HG03064 (cell line): ENCODE results near the gene TMEM259.
"Not testable (repeated sequence)": the region's sequence is repeated elsewhere in the genome, so short reads cannot be mapped to it uniquely, and the experiment has no call there.

Experiments
- ATAC-seq: cut with Tn5 transposase; IDR thresholded peaks from one replicate; pipeline ENCODE4 v1.9.1; 2021; ENCODE audit warnings: low read depth; ENCODE audit not compliant: unreplicated experiment

The TMEM259 gene

DNA sequence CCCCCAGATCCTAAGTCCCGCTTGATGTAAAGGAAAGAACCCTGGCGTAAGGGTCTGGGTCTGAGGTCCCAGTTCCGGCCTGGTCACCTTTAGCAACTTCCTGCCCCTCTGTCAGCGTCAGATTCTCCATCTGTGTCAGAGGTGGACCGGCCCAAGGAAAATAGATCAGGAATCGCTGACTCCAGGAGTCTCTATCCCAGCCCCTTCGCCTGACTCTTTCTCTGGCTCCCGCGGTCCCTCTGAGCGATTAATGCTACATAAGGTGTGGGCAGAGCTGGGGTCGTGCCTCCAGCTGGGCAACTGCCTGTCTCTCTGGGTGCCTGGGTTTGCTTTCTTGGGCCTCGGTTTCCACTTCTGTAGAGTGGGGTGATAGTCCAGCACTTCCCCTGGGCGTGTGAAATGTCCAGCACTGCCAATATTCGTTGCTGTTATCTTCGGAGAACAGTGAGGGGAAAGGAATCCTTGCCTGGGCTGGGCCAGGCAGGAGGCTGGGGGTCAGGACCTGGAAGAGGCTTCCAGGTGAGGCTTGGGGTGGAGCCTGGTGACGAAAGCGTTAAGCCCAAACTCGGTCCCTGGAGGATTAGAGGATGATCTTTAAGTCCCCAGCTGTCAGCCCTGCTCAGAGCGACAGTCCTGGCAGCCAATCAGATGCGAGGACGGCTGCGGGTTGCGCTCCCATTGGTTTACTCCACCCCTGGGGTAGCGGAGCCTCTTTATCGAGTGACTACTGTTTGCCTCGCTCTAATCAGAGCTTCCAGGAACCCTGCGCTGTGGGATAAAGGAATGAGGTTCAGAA, 19.8 kb upstream of the TMEM259 start:
- no peak for ATAC-seq

DNA sequence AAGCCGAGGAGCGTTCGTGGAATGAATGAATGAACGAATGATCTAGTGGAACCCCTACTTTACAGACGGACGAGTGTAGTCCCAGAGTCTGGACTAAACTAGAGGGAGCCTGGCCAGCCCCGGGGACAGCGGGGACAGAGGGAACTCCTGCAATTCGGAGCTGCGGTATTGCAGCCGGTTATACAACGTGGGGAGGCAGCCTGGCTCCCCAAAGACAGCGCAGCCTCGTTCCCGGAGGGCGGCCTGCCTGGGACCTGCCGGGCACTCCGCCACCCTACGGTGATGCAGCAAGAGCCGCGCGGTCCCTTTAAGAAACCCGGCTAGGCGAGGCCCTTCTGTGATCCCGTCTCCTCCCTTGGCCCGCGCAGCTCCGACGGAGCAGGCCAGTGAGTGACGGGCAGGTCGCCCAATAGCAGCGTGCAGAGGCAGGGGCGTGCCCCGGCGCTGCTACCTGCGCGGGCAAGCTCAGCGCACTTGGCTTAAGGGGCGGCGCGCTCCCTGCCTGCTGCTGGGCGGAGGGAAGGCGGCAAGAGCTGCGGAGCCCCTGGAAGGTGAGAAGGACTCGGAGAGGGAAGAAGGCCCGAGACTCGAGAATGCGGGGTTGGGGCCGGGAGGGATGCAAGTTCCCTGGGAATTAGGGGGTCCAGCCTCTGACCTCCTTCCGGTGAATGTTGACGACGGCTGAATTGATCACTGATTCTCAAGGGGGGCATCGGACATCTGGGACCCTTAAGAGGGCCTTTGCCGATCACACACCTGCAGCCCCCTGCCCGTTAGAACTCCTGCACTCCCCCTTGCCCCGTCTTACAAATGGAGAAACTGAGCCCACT, 18.9 kb upstream of the TMEM259 start, which contains the start of gene ABCA7:
Gene ABCA7, plus strand, starts transcription at position 462 of the 830 bp plus-strand sequence. CDS start 1,255 bp downstream, outside the sequence.
- ATAC-seq, result peak; percentile 46

DNA sequence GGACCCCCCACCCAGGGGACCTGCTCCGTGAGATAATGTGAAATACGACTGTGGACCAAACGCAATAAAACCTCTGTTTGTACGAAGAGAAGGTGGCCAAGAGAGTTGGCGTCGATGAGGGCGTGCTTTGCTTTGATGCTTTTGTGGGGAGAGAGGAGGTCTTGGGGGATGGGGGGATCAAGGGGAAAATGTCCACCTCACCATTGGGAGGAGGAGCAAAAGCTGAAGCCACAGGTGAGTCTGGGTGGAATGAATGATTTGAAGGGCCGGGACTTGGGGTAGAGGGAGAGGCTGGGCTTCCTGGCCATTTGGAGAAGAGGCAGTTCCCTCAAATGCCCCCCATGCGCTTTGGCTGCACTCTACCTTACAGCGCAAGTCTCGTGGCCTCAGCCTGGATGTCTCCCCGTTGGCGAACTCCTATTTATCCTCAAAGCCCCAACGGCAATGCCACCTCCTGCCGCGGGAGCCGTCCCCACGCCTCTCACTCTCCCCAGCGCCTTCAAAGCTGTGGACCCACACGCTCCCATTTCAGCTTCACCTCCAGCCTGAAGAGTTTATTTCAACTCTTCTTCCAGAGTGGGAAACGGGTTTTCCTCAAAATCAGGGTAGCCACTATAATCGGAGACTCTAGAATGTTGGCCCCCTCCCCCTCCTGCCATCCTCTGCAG, 18.2 kb upstream of the TMEM259 start:
- no peak for ATAC-seq

DNA sequence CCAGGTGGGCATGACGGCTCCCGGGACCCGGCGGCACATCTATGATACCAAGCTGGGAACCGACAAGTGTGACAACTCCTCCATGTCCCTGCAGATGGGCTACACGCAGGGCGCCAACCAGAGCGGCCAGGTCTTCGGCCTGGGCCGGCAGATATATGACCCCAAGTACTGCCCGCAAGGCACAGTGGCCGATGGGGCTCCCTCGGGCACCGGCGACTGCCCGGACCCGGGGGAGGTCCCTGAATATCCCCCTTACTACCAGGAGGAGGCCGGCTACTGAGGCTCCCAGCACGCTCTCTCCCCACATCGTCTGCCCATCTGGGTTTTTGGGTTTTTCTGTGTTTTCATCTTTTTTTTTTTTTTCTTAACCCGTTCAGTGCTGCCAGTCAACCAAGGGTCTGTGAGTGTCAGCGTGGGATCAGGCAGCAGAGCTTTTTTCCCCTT, 16.7 kb upstream of the TMEM259 start:
- no peak for ATAC-seq

DNA sequence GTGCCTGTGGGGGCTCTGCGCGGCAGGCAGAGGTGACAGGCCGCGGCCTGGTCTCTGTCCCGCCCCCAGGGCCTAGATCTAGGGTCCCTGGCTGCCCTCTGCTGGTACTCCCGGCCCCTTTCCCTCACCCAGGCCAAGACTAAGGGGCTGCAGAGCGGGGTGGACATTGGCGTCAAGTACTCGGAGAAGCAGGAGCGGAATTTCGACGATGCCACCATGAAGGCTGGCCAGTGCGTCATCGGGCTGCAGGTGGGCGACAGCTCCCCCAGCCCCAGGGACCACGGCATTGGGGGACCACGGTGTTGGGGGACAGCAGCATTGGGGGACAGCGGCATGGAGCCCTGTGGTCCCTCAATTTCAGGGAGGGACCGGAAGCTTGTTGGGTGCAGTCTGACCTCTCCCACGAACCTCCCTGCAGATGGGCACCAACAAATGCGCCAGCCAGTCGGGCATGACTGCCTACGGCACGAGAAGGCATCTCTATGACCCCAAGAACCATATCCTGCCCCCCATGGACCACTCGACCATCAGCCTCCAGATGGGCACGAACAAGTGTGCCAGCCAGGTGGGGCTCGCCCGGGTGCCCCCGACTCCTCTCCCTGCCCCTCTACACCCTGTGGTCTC, 15.2 kb upstream of the TMEM259 start:
- no peak for ATAC-seq

DNA sequence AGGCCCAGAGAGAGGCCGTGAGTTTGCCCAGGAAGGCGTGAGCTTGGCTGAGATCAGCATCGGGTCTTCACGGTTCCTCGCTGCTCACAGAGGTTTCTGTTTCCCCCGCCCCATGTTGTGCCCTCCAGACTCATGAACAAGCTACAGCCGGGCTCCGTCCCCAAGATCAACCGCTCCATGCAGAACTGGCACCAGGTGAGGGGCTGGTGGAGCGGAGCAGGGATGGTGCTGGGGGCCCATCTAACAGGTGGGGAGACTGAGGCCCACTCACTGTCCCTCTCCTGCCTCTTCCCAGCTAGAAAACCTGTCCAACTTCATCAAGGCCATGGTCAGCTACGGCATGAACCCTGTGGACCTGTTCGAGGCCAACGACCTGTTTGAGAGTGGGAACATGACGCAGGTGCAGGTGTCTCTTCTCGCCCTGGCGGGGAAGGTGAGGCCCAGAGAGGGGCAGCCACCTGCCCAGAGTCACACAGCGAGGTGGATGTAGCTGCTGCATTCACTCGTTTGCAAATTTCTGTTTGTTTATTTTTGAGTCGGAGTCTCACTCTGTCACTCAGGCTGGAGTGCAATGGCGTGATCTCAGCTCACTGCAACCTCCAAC, 11.4 kb upstream of the TMEM259 start:
- no peak for ATAC-seq

DNA sequence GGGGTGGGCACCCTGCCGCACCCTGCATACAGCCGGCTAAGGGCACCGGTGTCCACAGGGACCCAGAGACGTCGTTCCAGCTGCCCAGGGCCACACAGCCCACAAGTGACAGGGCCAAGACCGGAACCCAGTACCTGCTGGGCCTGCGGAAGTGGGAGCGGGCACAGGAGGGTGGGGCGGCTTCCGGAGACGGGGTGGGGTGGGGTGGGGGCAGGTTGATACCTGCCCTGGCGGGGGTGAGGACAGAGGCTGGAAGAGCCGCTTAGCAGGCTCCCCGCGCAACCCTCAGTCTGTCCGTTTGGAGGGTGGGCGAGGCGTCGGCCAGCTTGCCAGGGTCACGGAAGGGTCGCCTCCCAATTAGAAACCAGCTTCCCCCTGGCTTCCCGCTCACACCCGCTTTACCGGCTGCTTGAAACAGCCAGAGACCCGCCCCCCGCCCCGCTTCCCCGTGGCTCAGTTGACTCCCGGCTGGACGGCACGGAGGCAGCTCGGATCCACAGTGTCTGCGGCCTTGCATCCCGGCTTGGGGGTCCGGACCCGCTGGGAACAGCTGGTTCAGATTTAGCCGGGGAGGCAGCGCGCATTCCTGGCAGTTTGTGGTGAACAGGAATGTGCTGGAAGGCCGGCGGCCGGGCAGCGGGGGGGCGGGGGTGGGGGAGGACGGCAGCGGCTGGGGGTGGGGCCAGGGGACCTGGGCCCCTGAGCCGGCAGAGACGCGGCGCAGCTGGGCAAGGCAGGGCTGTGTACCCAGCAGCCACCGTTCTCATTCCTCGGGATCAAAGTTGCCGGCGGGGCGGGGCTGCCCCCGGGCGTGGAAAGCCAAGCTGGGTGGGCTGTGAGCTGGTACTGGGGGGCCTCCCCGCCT, 7.4 kb upstream of the TMEM259 start:
- ATAC-seq, result no peak

DNA sequence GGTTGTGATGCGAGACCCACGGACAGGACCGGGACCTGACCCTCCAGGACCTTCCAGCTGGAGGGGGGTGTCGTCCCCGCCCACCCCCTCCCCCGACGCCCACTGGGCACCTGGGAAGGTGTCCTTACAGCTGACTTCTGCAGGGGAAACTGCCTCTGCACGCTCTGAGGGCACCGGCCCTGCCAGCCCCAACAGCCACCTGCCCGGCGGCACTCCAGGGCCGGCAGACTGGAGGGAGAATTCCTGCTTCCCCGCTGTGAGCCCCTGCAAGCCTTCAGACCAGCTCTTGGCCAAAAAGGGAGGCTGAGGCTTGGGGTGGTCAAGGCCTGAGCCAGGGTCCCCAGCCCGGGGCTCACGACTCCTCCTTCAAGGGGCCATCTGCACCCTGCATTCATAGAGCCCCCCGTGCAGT, 6.7 kb upstream of the TMEM259 start:
- no peak for ATAC-seq

DNA sequence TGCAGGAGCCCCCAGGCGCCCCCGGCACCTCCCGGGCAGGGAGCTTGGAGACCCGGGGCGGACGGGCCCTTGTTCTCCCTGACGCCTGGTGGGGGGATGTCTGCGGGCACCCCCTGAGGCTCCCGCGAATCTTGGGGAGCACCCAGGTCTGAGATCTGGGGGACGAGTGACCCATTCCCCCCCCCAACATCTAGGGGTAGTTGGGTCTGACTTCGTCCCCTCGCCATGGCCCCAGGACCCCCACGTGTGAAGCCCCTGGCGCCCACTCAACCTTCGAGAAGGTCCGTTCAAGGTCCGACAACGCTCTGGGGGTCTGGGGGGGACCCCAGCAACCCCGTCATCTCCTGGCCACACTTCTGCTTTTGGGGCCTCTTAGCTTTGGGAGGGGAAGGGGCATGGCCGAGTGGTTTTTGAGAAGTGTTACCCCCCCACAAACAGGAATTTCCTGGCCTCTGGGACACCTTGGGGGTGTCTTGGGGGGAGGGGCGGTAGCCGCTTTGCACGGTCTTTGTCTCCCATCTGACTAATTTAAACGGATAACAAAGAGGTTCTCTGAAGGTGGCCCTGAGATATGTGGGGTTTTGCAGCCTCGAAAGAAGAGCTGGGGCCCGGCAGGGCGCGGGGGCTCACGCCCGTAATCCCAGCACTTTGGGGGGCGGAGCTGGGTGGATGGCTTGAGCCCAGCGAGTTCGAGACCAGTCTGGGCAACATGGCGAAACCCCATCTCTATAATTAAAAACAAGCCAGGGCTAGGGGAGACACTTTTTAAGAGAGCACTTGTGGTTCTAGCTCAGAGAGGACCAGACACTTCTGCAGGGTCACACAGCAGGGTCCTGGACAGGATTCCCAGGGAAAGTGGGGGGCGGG, 6.1 kb upstream of the TMEM259 start:
- ATAC-seq, result no peak

DNA sequence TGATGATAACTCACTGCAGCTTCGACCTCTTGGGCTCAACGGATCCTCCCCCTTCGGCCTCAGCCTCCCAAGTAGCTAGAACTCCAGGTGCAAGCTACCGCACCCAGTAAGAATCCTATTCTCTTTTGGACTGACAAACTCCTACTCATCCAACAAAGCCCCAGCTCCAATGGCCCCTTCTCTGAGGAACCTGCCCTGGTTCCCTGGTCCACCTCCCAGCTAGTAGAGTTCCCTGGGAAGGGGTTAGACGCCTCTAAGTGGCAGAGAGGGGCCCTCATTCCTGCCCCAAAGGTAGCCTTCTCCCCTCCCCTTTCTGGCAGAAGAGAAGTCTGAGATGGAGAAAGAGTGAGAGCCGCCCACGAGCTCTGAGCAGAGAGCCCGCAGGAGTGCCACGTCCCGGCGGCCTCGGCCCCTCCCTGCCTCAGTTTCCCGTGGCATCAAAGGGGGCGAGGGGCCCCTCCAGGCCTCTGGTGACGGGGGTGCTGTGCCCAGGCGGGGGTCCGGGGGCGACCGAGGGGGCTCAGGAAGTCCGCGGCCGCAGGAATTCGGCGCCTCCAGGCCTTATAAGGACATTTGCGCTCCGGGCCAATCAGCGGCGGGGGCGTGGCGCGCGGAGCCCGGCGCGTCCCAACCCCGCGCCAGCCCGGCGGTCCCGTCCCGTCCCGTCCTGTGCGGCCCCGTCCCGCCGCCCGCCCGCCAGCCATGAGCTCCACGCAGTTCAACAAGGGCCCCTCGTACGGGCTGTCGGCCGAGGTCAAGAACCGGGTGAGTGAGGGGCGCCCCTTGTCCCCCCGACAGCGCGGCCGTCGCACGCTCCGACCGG, 5.2 kb upstream of the TMEM259 start, which contains the start of gene CNN2:
Gene CNN2, plus strand, starts transcription at position 649 of the 823 bp plus-strand sequence. Its CDS starts 54 bp downstream, at position 703.
- ATAC-seq, result no peak

DNA sequence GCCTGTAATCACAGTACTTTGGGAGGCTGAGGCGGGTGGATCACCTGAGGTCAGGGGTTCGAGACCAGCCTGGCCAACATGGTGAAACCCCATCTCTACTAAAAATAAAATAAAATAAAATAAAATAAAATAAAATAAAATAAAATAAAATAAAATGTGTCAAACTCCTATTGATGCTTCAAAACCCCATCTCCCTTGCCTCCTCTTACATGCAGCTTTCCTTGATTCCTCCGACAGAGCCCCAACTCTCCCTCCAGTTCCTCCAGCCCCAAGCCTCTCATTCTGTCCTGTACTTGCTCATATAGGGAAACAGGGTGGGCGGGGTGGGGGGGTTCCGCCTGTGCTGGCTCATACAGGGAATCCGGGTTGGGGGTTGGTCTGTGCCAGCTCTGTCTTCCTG, 4.2 kb upstream of the TMEM259 start:
- not testable (repeated sequence) for ATAC-seq

DNA sequence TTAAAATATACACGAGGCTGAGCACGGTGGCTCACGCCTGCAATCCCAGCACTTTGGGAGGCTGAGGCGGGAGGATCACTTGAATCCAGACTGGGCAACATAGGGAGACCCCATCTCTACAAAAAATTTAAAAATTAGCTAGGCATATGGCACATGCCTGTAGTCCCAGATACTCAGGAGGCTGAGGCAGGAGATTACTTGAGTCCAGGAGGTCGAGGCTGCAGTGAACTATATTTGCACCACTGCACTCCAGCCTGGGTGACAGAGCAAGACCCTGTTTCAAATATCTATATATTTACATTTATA, 2.9 kb upstream of the TMEM259 start:
- ATAC-seq, result not testable (repeated sequence)

DNA sequence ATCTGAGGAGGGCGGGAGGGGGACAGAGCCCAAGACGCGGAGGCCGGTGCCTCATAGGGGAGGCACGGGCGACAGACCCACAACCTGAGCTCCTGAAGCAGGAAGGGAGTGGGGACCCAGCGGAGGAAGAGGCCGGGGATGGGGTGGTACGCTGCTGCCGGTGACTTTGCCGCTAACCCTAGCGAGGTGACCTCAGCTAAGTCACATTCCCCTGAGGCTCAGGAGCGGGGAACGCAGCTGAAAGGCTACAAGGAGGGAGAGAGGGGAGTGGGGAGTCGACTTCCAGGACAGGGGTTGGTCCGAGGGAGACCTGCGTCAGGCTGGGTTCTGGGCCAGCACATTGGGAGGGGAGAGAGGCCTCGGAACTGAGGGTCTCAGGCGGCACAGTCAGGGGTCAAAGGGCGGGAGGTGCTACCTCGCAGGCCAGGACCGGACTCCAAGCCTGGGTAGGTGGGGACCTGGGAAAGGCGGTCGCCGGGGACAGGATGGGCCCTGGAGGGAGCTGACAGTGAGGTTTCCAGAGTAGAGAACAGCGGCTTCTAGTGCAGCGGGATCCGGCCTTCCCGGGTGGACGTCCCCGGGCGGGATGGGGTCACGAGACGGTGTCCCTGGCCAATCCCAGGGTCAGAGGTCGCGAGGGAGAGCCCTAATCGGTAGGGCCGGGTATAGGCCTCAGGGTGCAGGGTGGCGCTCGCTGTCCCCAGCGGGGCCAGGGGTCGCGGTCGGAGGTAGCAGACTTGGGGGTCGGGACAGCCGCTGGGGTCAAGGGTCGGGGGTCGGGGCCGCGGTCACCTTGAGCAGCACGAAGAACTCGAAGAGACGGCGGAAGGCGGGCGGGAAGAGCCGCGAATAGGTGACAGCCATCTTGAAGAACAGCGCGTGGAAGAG, 699 bp downstream of the TMEM259 start:
- ATAC-seq, result no peak

DNA sequence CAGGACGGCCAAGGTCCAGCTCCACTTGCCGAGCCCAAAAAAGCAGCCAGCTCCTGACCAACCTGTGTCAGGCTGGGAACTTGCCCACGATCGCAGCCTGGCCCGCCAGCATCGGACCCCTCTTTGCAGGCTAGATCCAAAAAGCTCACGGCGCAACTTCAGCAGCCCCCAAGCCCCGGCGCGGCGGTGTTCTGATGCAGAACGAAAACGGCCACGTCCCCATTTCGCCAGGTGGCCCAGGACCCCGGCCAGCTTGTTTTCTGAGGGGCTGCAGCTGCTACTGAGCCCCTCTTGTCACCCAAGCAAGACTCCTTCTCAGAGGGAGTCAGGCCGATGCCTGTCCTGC, 1.3 kb downstream of the TMEM259 start:
- no peak for ATAC-seq

DNA sequence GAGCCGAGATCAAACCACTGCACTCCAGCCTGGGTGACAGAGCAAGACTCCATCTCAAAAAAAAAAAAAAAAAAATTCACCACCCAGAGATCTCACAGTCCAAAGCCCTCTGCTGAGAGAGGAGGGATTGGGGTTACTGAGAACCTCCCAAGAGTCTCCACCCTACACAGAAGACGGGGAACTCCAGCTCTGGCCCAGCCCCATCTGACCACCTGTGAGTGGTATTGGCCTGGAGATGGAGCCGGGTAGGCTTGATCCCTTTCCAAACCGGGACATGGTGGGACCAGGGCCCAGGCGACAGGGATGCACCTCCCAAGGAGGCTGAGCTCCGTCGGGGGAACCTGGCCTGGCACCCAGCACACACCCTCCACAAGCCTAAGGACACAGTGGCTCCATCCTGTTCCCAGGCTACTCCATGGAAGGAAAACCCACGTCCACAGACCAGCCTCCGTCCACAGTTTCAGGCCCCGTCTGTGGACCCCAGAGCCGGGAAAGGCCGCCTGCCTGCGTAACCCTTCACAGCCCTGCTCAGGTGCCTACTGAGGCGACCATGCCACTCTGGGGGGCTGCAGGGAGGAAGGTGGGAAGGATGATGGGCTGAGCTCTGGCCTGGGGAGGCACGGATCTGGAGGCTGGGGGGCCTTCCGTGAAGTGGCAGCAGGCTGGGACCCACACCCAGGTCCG, 1.8 kb downstream of the TMEM259 start:
- ATAC-seq, result no peak

DNA sequence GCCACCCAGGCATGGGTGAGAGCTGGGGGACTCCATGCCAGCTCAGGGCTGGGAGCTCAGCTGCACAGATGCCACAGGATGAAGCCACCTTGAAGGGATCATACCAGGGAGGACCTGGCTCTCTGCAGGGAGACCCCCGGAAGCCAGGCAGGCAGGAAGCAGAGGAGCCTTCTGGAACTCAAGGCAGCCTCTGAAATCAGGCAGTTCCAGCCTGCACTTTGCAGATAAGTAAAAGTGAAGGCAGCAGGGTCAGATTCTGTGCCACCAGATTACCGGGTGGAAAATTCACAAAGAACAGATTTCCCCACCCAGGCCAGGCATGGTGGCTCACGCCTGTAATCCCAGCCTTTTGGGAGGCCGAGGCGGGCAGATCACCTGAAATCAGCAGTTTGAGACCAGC, 2.5 kb downstream of the TMEM259 start:
- no peak for ATAC-seq
